Adrenal gland (tissue), 12 donors: Measurements from ENCODE around the gene CTTNBP2NL. TPM values are rescaled to one million over a fixed set of nuclear protein-coding genes. Genes with fewer than 3 reads are reported as not detected.
"Not testable (repeated sequence)": the region's sequence is repeated elsewhere in the genome, so short reads cannot be mapped to it uniquely, and the experiment has no call there.

ENCODE experiments used
- DNase-seq, 7 donors: peaks; one replicate each; pipeline ENCODE4 v3.0.0-alpha.2; 2019 to 2020
- H3K27ac ChIP-seq, 5 donors: fragments of 200-600 bp; sonication (generic) in 4 of 5; 1 replicate in 3 of 5; 2 replicates in 2 of 5; pipeline versions ENCODE4 v1.5.1 to v1.8.0; 2016 to 2020; ENCODE audit warnings: mild to moderate bottlenecking in 1 of 5
- H3K27me3 ChIP-seq: fragments of 200-600 bp; 2 replicates; pipeline ENCODE4 v1.8.0; 2021
- H3K36me3 ChIP-seq, 2 donors: fragments of 200-600 bp; replicated peaks in 1 of 2; 1 replicate in 1 of 2; 2 replicates in 1 of 2; pipeline versions ENCODE4 v1.5.1 to v1.8.0; 2018 to 2022
- H3K4me1 ChIP-seq, 2 donors: fragments of 200-600 bp; replicated peaks in 1 of 2; 1 replicate in 1 of 2; 2 replicates in 1 of 2; pipeline versions ENCODE4 v1.5.1 to v1.8.0; 2018 to 2021
- H3K4me3 ChIP-seq, 4 donors: fragments of 200-600 bp; sonication (generic) in 3 of 4; one replicate each; pipeline ENCODE4 v1.5.1; 2016 to 2018
- H3K9me3 ChIP-seq, 3 donors: fragments of 200-600 bp; sonication (generic) in 1 of 3; replicated peaks in 1 of 3; 1 replicate in 2 of 3; 2 replicates in 1 of 3; pipeline versions ENCODE4 v1.5.1 to v1.8.0; 2016 to 2021
- POLR2A ChIP-seq, 2 donors: fragments of 450-650 bp; IDR thresholded peaks; one replicate each; pipeline ENCODE4 v1.6.1; 2017; ENCODE audit warnings: antibody characterized with exemption in 2 of 2, mild to moderate bottlenecking in 2 of 2, moderate library complexity in 1 of 2
- WGBS, 4 donors: extraction: QIAGEN DNeasy Blood & Tissue Kit in 2 of 4; methylation state at CpG; one replicate each; pipeline versions ENCODE4 v1.1.5 to v1.1.7; 2013 to 2017; 5-methylcytosine and 5-hydroxymethylcytosine counted together
- intact Hi-C, 2 donors: fragments of 100-400 bp; cut with DNase I; formaldehyde crosslinking; loops; one replicate each; pipeline versions ENCODE4 v1.14.1 to v1.15.0; 2022 to 2023
- polyA plus RNA-seq, 3 donors: library from polyadenylated mRNA; stranded (reverse); fragments of 200-250 nt in 2 of 3; fragments of 350-450 nt in 1 of 3; fragmentation: Illumina TruSeq in 1 of 3; extraction: RNeasy Lipid Tissue Mini Kit (QIAGEN cat#74804) in 1 of 3; gene quantifications; one replicate each; pipeline ENCODE4 v1.2.3, GENCODE V29; 2013 to 2014
- total RNA-seq, 9 donors: library from RNA; depleted of rRNA in 4 of 9; stranded (reverse); fragments of >200 nt in 4 of 9; fragments of 120-200 nt in 1 of 9; fragmentation: NEBNext Ultra II Directional in 1 of 9; extraction: Animal tissue kit (Norgen Biotek cat#: 25700) in 1 of 9; gene quantifications; one replicate each; pipeline versions ENCODE4 v1.1.0 to v1.2.4, GENCODE V29; 2013 to 2023
- TF ChIP-seq, protein P1 (sequence below), 6 experiments: fragments of 450-650 bp in 4 of 6; fragments of 200-600 bp in 2 of 6; sonication (generic) in 1 of 6; IDR thresholded peaks; 1 replicate in 5 of 6; 2 replicates in 1 of 6; pipeline versions ENCODE4 v1.5.1 to v1.8.0; 2016 to 2021; ENCODE audit warnings: antibody characterized with exemption in 6 of 6, mild to moderate bottlenecking in 2 of 6, moderate library complexity in 1 of 6
- donor health status: healthy with polysubstance abuse.
- donor health status: Bipolar disorder and iron deficiency.
- donor health status: DM: yes; HTN: yes; CAD: no.
- donor health status: DM: no; HTN: no; CAD: no.
- donor health status: DM: no; HTN: no; CAD: no.
- donor health status: DM: yes; HTN: yes; CAD: no.

CTTNBP2NL gene
- total and polyA plus RNA-seq, 12 donors = 2.5 to 22.0 (median 9.9) TPM

DNA sequence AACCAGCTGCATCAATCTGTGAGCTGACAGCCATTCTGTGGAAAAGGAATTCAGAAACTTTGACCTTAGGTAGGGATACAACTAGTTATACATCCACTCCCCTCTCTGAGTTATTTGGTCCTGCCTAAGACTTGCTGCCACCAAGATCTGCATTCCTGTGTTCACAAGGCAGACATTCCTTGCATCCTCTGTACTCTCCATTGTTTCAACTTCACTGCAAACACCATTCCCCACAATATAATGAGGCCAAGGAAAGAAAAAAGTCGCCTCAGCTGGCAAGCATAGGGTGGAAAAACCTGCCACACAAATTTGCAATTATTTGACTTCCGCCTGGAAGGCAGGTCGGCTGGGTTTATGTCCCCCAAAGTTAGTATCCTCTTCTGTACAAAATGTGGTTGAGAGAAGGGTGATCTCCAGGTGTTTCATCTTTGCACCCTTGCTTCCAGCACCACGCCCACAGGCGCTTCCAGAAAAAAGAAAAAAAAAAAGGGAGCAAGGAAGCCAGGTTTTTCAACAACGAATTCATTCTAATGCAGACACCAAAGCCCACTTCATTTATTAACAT lies 676 bp upstream of the CTTNBP2NL start:
- TF ChIP-seq POLR2A (IDR thresholded peaks at IDR 0.05) = no peak
- TF ChIP-seq, protein P1, sequence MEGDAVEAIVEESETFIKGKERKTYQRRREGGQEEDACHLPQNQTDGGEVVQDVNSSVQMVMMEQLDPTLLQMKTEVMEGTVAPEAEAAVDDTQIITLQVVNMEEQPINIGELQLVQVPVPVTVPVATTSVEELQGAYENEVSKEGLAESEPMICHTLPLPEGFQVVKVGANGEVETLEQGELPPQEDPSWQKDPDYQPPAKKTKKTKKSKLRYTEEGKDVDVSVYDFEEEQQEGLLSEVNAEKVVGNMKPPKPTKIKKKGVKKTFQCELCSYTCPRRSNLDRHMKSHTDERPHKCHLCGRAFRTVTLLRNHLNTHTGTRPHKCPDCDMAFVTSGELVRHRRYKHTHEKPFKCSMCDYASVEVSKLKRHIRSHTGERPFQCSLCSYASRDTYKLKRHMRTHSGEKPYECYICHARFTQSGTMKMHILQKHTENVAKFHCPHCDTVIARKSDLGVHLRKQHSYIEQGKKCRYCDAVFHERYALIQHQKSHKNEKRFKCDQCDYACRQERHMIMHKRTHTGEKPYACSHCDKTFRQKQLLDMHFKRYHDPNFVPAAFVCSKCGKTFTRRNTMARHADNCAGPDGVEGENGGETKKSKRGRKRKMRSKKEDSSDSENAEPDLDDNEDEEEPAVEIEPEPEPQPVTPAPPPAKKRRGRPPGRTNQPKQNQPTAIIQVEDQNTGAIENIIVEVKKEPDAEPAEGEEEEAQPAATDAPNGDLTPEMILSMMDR (IDR thresholded peaks at IDR 0.05) = no peak
- Histone ChIP-seq H3K4me3 (peak overlapping the region; percentile 7 to 100 (median 76)), H3K36me3 (no peaks in the 10 kb centered on the region), H3K9me3 (no peaks in the 10 kb centered on the region), H3K27ac (peak overlapping the region; percentile 35 to 91 (median 86)), H3K4me1 (peaks cover 20 to 50% of the 10 kb centered on the region in 2 donors), H3K27me3 (no peaks in the 10 kb centered on the region)
- intact Hi-C loops = loop anchor here (5.0 to 10.0 kb wide), 3 partner anchors 67 to 312 kb away; partner anchors contain the start of genes CAPZA1 (in 1 of the 2), RHOC (in 1 of the 2) and ST7L (in 1 of the 2)
- DNase-seq = no peak
- 24 to 35% (median 27%) methylated on average over 6 of the region's 6 CpGs for WGBS, 4 donors

DNA sequence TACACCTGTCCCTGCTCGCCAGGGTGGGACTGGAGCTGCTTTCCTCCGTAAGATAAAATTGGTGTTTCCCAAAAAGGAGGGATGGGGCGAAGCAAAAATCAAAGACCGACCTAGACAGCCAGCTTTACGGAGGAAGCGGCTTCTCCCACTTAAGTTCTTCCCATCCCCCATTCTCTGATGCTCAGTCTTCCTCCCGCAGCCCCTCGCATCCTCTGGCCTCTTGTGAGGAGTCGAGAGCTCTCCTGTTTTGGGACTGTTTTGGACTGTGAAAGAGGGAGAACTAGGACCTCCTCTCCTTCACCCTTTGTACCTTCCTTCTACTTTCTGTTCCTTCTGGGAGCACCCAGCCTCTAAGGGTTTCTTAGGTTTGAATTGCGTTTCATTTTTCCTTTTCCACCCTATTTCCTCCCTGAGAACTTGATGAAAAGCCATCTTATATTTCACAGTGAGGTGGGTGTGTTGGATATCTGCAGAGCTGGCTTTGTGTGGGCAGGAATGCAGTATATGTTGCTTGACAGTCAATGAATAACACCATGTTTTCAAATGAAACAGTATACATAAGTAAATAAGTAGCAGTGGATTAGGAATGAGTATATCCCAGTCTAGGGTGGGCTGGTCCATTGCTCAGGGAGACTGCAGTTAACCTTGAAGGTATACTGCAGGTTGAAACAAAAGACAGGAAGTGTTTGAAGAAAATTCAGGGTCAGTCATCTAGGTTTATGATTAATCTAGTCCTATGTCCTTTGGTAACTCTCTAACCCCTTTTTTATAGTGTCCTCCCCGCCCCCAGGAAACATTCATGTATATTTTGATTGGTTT lies 848 bp downstream of the CTTNBP2NL start:
- no peaks in the 10 kb centered on the region for H3K9me3 ChIP-seq
- H3K4me1 ChIP-seq = peaks cover 15 to 42% of the 10 kb centered on the region in 2 donors

DNA sequence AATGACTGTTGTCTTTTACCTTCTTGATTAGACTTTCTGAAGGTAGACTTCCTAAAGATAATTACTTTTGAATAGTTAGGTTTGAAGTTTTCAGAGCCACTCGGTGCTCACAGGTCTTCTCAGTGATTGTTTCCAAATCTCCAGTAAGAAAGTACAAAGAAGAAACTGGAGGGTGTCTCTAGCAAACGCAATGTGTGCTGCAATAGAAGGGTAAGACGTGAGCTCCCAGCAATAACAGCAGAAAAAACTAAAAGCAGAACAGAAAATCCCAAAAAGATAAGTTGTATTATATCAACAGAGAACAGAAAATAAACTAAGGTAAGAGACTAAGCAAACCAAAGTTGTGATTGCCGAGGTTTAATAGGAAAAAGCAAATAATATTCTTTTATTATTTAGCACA lies 1.8 kb downstream of the CTTNBP2NL start:
- intact Hi-C loops = loop anchor here (5.0 to 10.0 kb wide), 3 partner anchors 64 to 309 kb away; partner anchors contain the start of genes CAPZA1 (in 1 of the 2), RHOC (in 1 of the 2) and ST7L (in 1 of the 2)
- Histone ChIP-seq H3K36me3 (no peaks in the 10 kb centered on the region), H3K27me3 (no peaks in the 10 kb centered on the region), H3K4me1 (peaks cover 15 to 48% of the 10 kb centered on the region in 2 donors), H3K27ac (no peak overlapping the region), H3K4me3 (no peak overlapping the region), H3K9me3 (no peaks in the 10 kb centered on the region)
- TF ChIP-seq, protein P1 (IDR thresholded peaks at IDR 0.05) = no peak
- no peak for TF ChIP-seq POLR2A (IDR thresholded peaks at IDR 0.05)
- 64 to 75% (median 67%) methylated on average over 4 of the region's 4 CpGs for WGBS, 4 donors
- DNase-seq = no peak

More for the DNA sequence above, 848 bp downstream of the CTTNBP2NL start:
- Histone ChIP-seq H3K4me3 (peak overlapping the region; percentile 7 to 100 (median 76)), H3K27ac (peak overlapping the region in 3 of 5 donors; percentile 80 to 91 (median 88)), H3K36me3 (no peaks in the 10 kb centered on the region), H3K27me3 (no peaks in the 10 kb centered on the region)
- TF ChIP-seq, protein P1 (IDR thresholded peaks at IDR 0.05) = no peak
- no peak for TF ChIP-seq POLR2A (IDR thresholded peaks at IDR 0.05)
- intact Hi-C loops = loop anchor here (5.0 to 10.0 kb wide), 3 partner anchors 65 to 310 kb away; partner anchors contain the start of genes CAPZA1 (in 1 of the 2), RHOC (in 1 of the 2) and ST7L (in 1 of the 2)
- DNase-seq = no peak
- 4 to 7% (median 4%) methylated on average over 11 of the region's 11 CpGs for WGBS, 4 donors

DNA sequence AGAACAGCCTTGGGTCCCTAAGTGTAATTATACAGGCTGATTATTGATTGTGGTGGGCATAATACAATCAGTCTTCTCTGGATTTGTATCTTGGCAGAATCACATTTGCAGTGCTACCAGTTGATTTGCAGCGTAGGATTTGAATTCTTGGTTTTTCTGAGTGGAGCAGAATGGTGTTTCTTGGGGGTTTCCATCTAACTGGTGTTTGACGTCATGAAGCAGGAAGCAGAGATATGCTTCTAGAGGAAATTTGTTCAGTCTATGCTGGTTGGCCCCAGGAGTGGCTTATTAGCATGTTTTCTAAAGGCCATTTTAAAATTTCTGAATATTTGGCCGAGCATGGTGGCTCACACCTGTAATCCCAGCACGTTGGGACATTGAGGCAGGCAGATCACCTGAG lies 3.4 kb downstream of the CTTNBP2NL start:
- Histone ChIP-seq H3K4me1 (peaks cover 13 to 35% of the 10 kb centered on the region in 2 donors), H3K9me3 (no peaks in the 10 kb centered on the region), H3K4me3 (no peak overlapping the region), H3K27me3 (no peaks in the 10 kb centered on the region), H3K27ac (no peak overlapping the region), H3K36me3 (no peaks in the 10 kb centered on the region)
- 84 to 90% (median 88%) methylated on average over 4 of the region's 4 CpGs for WGBS, 4 donors
- intact Hi-C loops = loop anchor here (5.0 to 10.0 kb wide), 3 partner anchors 63 to 308 kb away; partner anchors contain the start of genes CAPZA1 (in 1 of the 2), RHOC (in 1 of the 2) and ST7L (in 1 of the 2)
- DNase-seq = no peak
- no peak for TF ChIP-seq POLR2A (IDR thresholded peaks at IDR 0.05)
- TF ChIP-seq, protein P1 (IDR thresholded peaks at IDR 0.05) = no peak

DNA sequence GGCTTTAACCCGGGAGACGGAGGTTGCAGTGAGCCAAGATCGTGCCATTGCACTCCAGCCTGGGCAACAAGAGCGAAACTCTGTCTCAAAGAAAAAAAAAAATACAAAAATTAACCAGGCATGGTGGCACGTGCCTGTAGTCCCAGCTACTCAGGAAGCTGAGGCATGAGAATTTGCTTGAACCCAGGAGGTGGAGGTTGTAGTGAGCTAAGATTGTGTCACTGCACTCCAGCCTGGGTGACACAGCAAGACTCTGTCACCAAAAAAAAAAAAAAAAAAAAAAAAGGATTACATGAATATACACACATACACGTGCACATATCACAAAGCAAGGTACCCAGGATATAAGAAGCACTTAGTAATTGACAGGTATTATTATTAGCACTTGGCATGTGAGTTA lies 4.7 kb downstream of the CTTNBP2NL start:
- WGBS, 4 donors = 88 to 95% (median 94%) methylated on average over 6 of the region's 6 CpGs
- DNase-seq, H3K4me3 ChIP-seq, intact Hi-C loops, H3K27ac ChIP-seq, H3K9me3 ChIP-seq, H3K36me3 ChIP-seq, H3K27me3 ChIP-seq: not testable (repeated sequence)
- peaks cover under 1 to 23% of the 10 kb centered on the region in 2 donors for H3K4me1 ChIP-seq
